HCT116 (cell line): ENCODE results near the gene TLK1. TPM values are rescaled to one million over a fixed set of nuclear protein-coding genes. Genes with fewer than 3 reads are reported as not detected.

Experiments
- ATAC-seq: fragments of 200-7000 bp; cut with Tn5 transposase; 2 replicates; pipeline ENCODE4 v1.9.1; 2020; ENCODE audit warnings: mild to moderate bottlenecking, moderate library complexity
- BruUV-seq: library from RNA; stranded (reverse); fragments of 400-500 nt; replicated peaks from 2 replicates; lab custom pipeline; 2021; lab: Mats Ljungman, UMichigan
- CTCF ChIA-PET: fragments of 300-600 bp; sonication (Branson Sonifier 250); formaldehyde crosslinking; loops from one replicate; lab custom pipeline; 2021; ENCODE audit warnings: antibody characterized with exemption; lab: Charles Lee
- POLR2A ChIA-PET: fragments of 300-600, 350-600 bp; sonication (Branson Sonifier 250); formaldehyde crosslinking; loops from one replicate; lab custom pipeline; 2021; ENCODE audit warnings: antibody characterized with exemption; lab: Charles Lee
- RAD21 ChIA-PET, 2 experiments: fragments of 300-600 bp; sonication (Branson Sonifier 250); formaldehyde crosslinking; loops; one replicate each; lab custom pipeline; 2023; ENCODE audit warnings: low total read pairs in 2 of 2; ENCODE audit not compliant: uncharacterized antibody in 2 of 2, unreplicated experiment in 2 of 2, low non-redundant PET in 1 of 2; lab: Charles Lee
- DNase-seq: peaks from one replicate; pipeline ENCODE4 v3.0.0-alpha.2; 2010; ENCODE audit warnings: low read depth, low spot score
- H2AFZ ChIP-seq: fragments of 200-600 bp; shearing (Covaris generic), sonication (generic); 2 replicates; pipeline ENCODE4 v1.6.1; 2017; ENCODE audit warnings: low read depth, mixed run types, mixed read lengths, antibody characterized with exemption, low read length; ENCODE audit not compliant: poor library complexity, severe bottlenecking
- H3K27ac ChIP-seq: 2 replicates; pipeline ENCODE4 v1.5.1; 2012; ENCODE audit warnings: low read depth, low read length
- H3K27me3 ChIP-seq: fragments of 200-600 bp; sonication (generic); 2 replicates; pipeline ENCODE4 v1.6.1; 2016; ENCODE audit warnings: mixed run types, low read length, mixed read lengths; ENCODE audit not compliant: insufficient read depth
- H3K36me3 ChIP-seq, 2 experiments: fragments of 200-500 bp in 1 of 2; fragments of 200-600 bp in 1 of 2; sonication (Bioruptor generic) in 1 of 2; sonication (generic) in 1 of 2; 2 replicates each; pipeline versions ENCODE4 v1.5.1 to v1.6.1; 2014 to 2016; ENCODE audit warnings: low read length in 2 of 2, inconsistent platforms in 1 of 2, mixed read lengths in 1 of 2, mixed run types in 1 of 2; ENCODE audit not compliant: insufficient read depth in 2 of 2, control insufficient read depth in 1 of 2
- H3K4me1 ChIP-seq, 2 experiments: fragments of 200-600 bp in 1 of 2; sonication (generic) in 1 of 2; 2 replicates each; pipeline versions ENCODE4 v1.5.1 to v1.6.1; 2012 to 2017; ENCODE audit warnings: low read length in 2 of 2, inconsistent platforms in 1 of 2, mild to moderate bottlenecking in 1 of 2, mixed read lengths in 1 of 2, mixed run types in 1 of 2, moderate library complexity in 1 of 2; ENCODE audit not compliant: insufficient read depth in 2 of 2, control insufficient read depth in 1 of 2
- H3K4me2 ChIP-seq: fragments of 200-600 bp; sonication (generic); 2 replicates; pipeline ENCODE4 v1.6.1; 2017; ENCODE audit warnings: mixed run types, low read length, mixed read lengths
- H3K4me3 ChIP-seq, 2 experiments: fragments of 200-600 bp in 1 of 2; sonication (generic) in 1 of 2; replicated peaks in 1 of 2; 2 replicates each; pipeline ENCODE4 v1.5.1; 2011 to 2016; ENCODE audit warnings: low read length in 2 of 2, control low read depth in 1 of 2, low read depth in 1 of 2, mild to moderate bottlenecking in 1 of 2, mixed read lengths in 1 of 2, mixed run types in 1 of 2
- H3K79me2 ChIP-seq: fragments of 200-600 bp; sonication (generic); 2 replicates; pipeline ENCODE4 v1.6.1; 2017; ENCODE audit warnings: mild to moderate bottlenecking, mixed run types, low read length, moderate library complexity, mixed read lengths; ENCODE audit not compliant: insufficient read depth
- H3K9ac ChIP-seq: fragments of 200-600 bp; sonication (generic); 2 replicates; pipeline ENCODE4 v1.6.1; 2016; ENCODE audit warnings: low read length, mixed read lengths
- H3K9me2 ChIP-seq: fragments of 200-600 bp; sonication (generic), shearing (Covaris generic); 2 replicates; pipeline ENCODE4 v1.6.1; 2017; ENCODE audit warnings: mixed run types, mild to moderate bottlenecking, moderate library complexity; ENCODE audit not compliant: insufficient read depth
- H3K9me3 ChIP-seq, 2 experiments: fragments of 200-500 bp in 1 of 2; fragments of 200-600 bp in 1 of 2; sonication (Bioruptor generic) in 1 of 2; sonication (generic) in 1 of 2; 2 replicates each; pipeline ENCODE4 v1.6.1; 2014 to 2017; ENCODE audit warnings: low read length in 2 of 2, mixed read lengths in 2 of 2, inconsistent platforms in 1 of 2, low read depth in 1 of 2, mild to moderate bottlenecking in 1 of 2, mixed run types in 1 of 2, moderate library complexity in 1 of 2; ENCODE audit not compliant: control insufficient read depth in 1 of 2, insufficient read depth in 1 of 2
- H4K20me1 ChIP-seq: fragments of 200-600 bp; sonication (generic), shearing (Covaris generic); 2 replicates; pipeline ENCODE4 v1.6.1; 2017; ENCODE audit warnings: mixed run types, mild to moderate bottlenecking, moderate library complexity; ENCODE audit not compliant: insufficient read depth
- SP1 ChIP-seq: IDR thresholded peaks from 2 replicates; pipeline ENCODE4 v1.6.1; 2012; ENCODE audit warnings: low read depth
- ZFX ChIP-seq: fragments of 450-650 bp; IDR thresholded peaks from 2 replicates; pipeline ENCODE4 v1.6.1; 2017
- intact Hi-C: fragments of 100-400 bp; cut with micrococcal nuclease; formaldehyde crosslinking; loops from 2 replicates; pipeline ENCODE4 v1.10.0; 2022
- total RNA-seq: library from RNA; stranded (reverse); gene quantifications from one replicate; pipeline ENCODE4 v1.2.1, GENCODE V29; 2021; ENCODE audit not compliant: unreplicated experiment
- TF ChIP-seq, protein P1 (sequence below): IDR thresholded peaks from 2 replicates; pipeline ENCODE4 v1.6.1; 2012; ENCODE audit warnings: low read depth
- TF ChIP-seq, protein P2 (sequence below): IDR thresholded peaks from 2 replicates; pipeline ENCODE4 v1.6.1; 2012

Gene TLK1
- total RNA-seq, 1 experiment from 2014 or later, result 57.7 TPM

DNA sequence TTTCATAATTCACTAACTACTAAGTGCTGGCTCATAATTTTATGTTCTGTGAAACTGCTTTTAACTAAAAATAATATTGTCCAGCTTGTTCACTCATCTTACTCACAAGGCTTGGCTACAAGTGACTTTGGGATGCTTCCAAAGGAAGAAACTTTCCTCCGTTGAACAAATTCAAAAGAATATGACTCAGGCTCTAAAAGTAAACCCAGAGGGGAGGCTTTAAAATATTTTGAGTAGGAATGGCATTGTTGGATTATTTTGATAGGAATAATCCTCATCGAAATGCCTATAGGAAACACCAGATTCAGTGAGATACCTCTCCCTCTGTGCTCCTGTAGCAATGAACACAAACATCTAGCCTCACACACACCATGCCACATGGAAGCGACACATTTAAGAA, 25.2 kb upstream of the TLK1 start (continued):
- TF ChIP-seq, protein P1, sequence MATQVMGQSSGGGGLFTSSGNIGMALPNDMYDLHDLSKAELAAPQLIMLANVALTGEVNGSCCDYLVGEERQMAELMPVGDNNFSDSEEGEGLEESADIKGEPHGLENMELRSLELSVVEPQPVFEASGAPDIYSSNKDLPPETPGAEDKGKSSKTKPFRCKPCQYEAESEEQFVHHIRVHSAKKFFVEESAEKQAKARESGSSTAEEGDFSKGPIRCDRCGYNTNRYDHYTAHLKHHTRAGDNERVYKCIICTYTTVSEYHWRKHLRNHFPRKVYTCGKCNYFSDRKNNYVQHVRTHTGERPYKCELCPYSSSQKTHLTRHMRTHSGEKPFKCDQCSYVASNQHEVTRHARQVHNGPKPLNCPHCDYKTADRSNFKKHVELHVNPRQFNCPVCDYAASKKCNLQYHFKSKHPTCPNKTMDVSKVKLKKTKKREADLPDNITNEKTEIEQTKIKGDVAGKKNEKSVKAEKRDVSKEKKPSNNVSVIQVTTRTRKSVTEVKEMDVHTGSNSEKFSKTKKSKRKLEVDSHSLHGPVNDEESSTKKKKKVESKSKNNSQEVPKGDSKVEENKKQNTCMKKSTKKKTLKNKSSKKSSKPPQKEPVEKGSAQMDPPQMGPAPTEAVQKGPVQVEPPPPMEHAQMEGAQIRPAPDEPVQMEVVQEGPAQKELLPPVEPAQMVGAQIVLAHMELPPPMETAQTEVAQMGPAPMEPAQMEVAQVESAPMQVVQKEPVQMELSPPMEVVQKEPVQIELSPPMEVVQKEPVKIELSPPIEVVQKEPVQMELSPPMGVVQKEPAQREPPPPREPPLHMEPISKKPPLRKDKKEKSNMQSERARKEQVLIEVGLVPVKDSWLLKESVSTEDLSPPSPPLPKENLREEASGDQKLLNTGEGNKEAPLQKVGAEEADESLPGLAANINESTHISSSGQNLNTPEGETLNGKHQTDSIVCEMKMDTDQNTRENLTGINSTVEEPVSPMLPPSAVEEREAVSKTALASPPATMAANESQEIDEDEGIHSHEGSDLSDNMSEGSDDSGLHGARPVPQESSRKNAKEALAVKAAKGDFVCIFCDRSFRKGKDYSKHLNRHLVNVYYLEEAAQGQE, result no peak
- TF ChIP-seq, protein P2, sequence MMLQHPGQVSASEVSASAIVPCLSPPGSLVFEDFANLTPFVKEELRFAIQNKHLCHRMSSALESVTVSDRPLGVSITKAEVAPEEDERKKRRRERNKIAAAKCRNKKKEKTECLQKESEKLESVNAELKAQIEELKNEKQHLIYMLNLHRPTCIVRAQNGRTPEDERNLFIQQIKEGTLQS, result no peak
- no peak for TF ChIP-seq SP1

DNA sequence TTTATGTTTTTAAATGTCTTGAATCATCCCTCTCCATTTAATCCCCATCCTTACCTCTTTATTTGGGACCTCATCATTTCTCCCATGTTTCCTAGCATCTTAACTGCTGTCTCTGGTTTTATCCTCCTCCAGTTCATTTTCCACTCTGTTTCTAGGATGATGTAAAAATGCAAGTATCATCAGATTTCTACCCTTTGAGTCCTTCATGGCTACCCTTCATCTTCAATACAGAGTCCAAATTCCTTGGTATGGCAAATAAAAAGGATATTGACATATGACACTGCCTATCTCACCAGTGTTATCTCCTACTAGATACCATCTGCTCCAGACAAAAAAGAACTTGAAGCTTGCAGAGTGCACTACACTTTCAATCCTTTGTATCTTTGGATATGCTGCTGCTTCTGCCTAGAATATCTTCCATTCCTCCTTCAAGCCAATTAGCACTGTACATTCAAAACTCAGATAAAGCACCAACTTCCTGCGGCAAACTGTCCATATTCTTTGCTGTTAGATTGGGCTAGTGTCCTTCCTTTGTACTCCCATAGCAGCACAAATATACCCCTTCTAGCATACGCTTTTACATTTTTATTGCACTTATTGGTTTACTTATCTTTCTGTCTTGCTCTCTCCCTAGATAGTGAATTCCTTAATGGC, 24.6 kb upstream of the TLK1 start:
- POLR2A ChIA-PET, result no interaction called here
- no TSS peak for BruUV-seq
- H4K20me1 ChIP-seq, result no peaks in the 10 kb centered on the region
- H3K79me2 ChIP-seq, result no peaks in the 10 kb centered on the region
- intact Hi-C loops, result no loop called here
- no peak overlapping the region for H3K27ac ChIP-seq
- TF ChIP-seq ZFX, result no peak
- TF ChIP-seq, all 23 proteins: peak for 0
- H3K4me2 ChIP-seq, result no peak overlapping the region
- ATAC-seq (no peak), DNase-seq (no peak)
- no peaks in the 10 kb centered on the region for H3K4me1 ChIP-seq
- H3K9me3 ChIP-seq, result no peaks in the 10 kb centered on the region
- no peaks in the 10 kb centered on the region for H3K9me2 ChIP-seq
- no peak overlapping the region for H3K4me3 ChIP-seq
- H3K36me3 ChIP-seq, result no peaks in the 10 kb centered on the region
- H3K9ac ChIP-seq, result no peak overlapping the region
- ChIA-PET RAD21 (no interaction called here), CTCF (no interaction called here)
- H3K27me3 ChIP-seq, result no peaks in the 10 kb centered on the region
- H2AFZ ChIP-seq, result no peak overlapping the region
